Effector memory CD8-positive, alpha-beta T cell (primary cell): ENCODE results near the gene DRD4.
A peak's percentile ranks its signal among the peaks of the same experiment; 100 is the strongest.

ENCODE experiments used
- ATAC-seq: fragments of 150-1000 bp; cut with Tn5 transposase; replicated peaks from 2 replicates; pipeline ENCODE4 v1.10.0; 2021; ENCODE audit warnings: mild to moderate bottlenecking, moderate library complexity
- DNase-seq, 3 experiments: peaks; one replicate each; pipeline ENCODE4 v3.0.0; 2021
- H3K27ac Mint-ChIP-seq, 2 donors: one replicate each; pipeline ENCODE4 v1.8.0; 2022; ENCODE audit warnings: mild to moderate bottlenecking in 2 of 2, mixed read lengths in 2 of 2, moderate library complexity in 2 of 2
- H3K27me3 Mint-ChIP-seq, 2 donors: one replicate each; pipeline ENCODE4 v1.8.0; 2022; ENCODE audit warnings: mixed read lengths in 2 of 2
- H3K36me3 Mint-ChIP-seq: one replicate; pipeline ENCODE4 v1.8.0; 2022; ENCODE audit warnings: mild to moderate bottlenecking, moderate library complexity, mixed read lengths; ENCODE audit not compliant: insufficient read depth
- H3K4me1 Mint-ChIP-seq, 2 donors: one replicate each; pipeline ENCODE4 v1.8.0; 2022; ENCODE audit warnings: low read depth in 2 of 2, mixed read lengths in 2 of 2
- H3K4me3 Mint-ChIP-seq, 2 donors: one replicate each; pipeline ENCODE4 v1.8.0; 2022; ENCODE audit warnings: mild to moderate bottlenecking in 2 of 2, mixed read lengths in 2 of 2, moderate library complexity in 2 of 2
- H3K9me3 Mint-ChIP-seq, 2 donors: one replicate each; pipeline ENCODE4 v1.8.0; 2022; ENCODE audit warnings: mixed read lengths in 2 of 2

DRD4 gene

GRCh38 chr11:620935-621814 is 15.9 kb upstream of the DRD4 start:
- Mint-ChIP-seq H3K4me3 (no peak overlapping the region), H3K4me1 (peaks cover 2 to 5% of the 10 kb centered on the region in 2 donors), H3K36me3 (peaks cover 22% of the 10 kb centered on the region), H3K27ac (no peak overlapping the region), H3K27me3 (peaks cover 7 to 24% of the 10 kb centered on the region in 2 donors), H3K9me3 (no peaks in the 10 kb centered on the region)
- DNase-seq (no peak), ATAC-seq (no peak)

- no peak overlapping the region for H3K4me3 Mint-ChIP-seq
- no peak overlapping the region for H3K27ac Mint-ChIP-seq
- no peak for ATAC-seq
- peaks cover 23% of the 10 kb centered on the region for H3K36me3 Mint-ChIP-seq
- H3K9me3 Mint-ChIP-seq, result no peaks in the 10 kb centered on the region
- peaks cover 7 to 24% of the 10 kb centered on the region in 2 donors for H3K27me3 Mint-ChIP-seq
- peaks cover 0 to 3% of the 10 kb centered on the region in 2 donors for H3K4me1 Mint-ChIP-seq
- no peak for DNase-seq
Observed at GRCh38 chr11:621838-622237, 15.2 kb upstream of the DRD4 start.

GRCh38 chr11:623349-623869 is 13.7 kb upstream of the DRD4 start:
- Mint-ChIP-seq H3K4me3 (no peak overlapping the region), H3K36me3 (peaks cover 24% of the 10 kb centered on the region), H3K27me3 (peaks cover 16 to 36% of the 10 kb centered on the region in 2 donors), H3K9me3 (no peaks in the 10 kb centered on the region), H3K27ac (no peak overlapping the region), H3K4me1 (peaks cover 7 to 11% of the 10 kb centered on the region in 2 donors)
- DNase-seq (no peak), ATAC-seq (no peak)

GRCh38 chr11:623999-624704 is 12.9 kb upstream of the DRD4 start:
- peaks cover 15 to 16% of the 10 kb centered on the region in 2 donors for H3K4me1 Mint-ChIP-seq
- H3K27ac Mint-ChIP-seq, result no peak overlapping the region
- H3K27me3 Mint-ChIP-seq, result peaks cover 19 to 38% of the 10 kb centered on the region in 2 donors
- DNase-seq (no peak), ATAC-seq (no peak)
- peaks cover 25% of the 10 kb centered on the region for H3K36me3 Mint-ChIP-seq
- H3K4me3 Mint-ChIP-seq, result no peak overlapping the region
- H3K9me3 Mint-ChIP-seq, result no peaks in the 10 kb centered on the region

GRCh38 chr11:624705-625635 is 12.1 kb upstream of the DRD4 start, which contains the start of gene CDHR5:
Gene CDHR5 (minus strand): TSS chr11:624955. CDS start chr11:624902, 53 bp downstream.
- Mint-ChIP-seq H3K4me1 (peaks cover 20 to 21% of the 10 kb centered on the region in 2 donors), H3K27ac (no peak within 1 kb of the TSS), H3K36me3 (peaks cover 28% of the 10 kb centered on the region), H3K9me3 (no peaks in the 10 kb centered on the region), H3K27me3 (peaks cover 19 to 38% of the 10 kb centered on the region in 2 donors), H3K4me3 (no peak within 1 kb of the TSS)
- DNase-seq (no peak), ATAC-seq (no peak)

- H3K9me3 Mint-ChIP-seq, result no peaks in the 10 kb centered on the region
- DNase-seq (no peak), ATAC-seq (no peak)
- peaks cover 31% of the 10 kb centered on the region for H3K36me3 Mint-ChIP-seq
- H3K27me3 Mint-ChIP-seq, result peaks cover 19 to 38% of the 10 kb centered on the region in 2 donors
- H3K4me1 Mint-ChIP-seq, result peaks cover 20 to 21% of the 10 kb centered on the region in 2 donors
- no peak overlapping the region for H3K27ac Mint-ChIP-seq
- no peak overlapping the region for H3K4me3 Mint-ChIP-seq
Observed at GRCh38 chr11:625636-626268, 11.3 kb upstream of the DRD4 start.

GRCh38 chr11:626475-627307 is 10.4 kb upstream of the DRD4 start, which contains the start of gene SCT:
Gene SCT (minus strand): TSS chr11:627181. CDS start chr11:627143, 38 bp downstream.
- H3K4me1 Mint-ChIP-seq, result peaks cover 20 to 21% of the 10 kb centered on the region in 2 donors
- H3K36me3 Mint-ChIP-seq, result peaks cover 32% of the 10 kb centered on the region
- peak within 1 kb of the TSS; percentile 74 for H3K27ac Mint-ChIP-seq
- ATAC-seq, result no peak
- peak within 1 kb of the TSS; percentile 65 to 67 for H3K4me3 Mint-ChIP-seq
- no peak for DNase-seq
- peaks cover 19 to 38% of the 10 kb centered on the region in 2 donors for H3K27me3 Mint-ChIP-seq
- H3K9me3 Mint-ChIP-seq, result no peaks in the 10 kb centered on the region

- Mint-ChIP-seq H3K27ac (no peak overlapping the region), H3K36me3 (peaks cover 32% of the 10 kb centered on the region), H3K4me1 (peaks cover 20 to 21% of the 10 kb centered on the region in 2 donors), H3K9me3 (no peaks in the 10 kb centered on the region), H3K27me3 (peaks cover 19 to 38% of the 10 kb centered on the region in 2 donors), H3K4me3 (no peak overlapping the region)
- DNase-seq (no peak), ATAC-seq (no peak)
Observed at GRCh38 chr11:627308-627576, 9.8 kb upstream of the DRD4 start.

GRCh38 chr11:628056-628455 is 9.0 kb upstream of the DRD4 start:
- ATAC-seq (no peak), DNase-seq (no peak)
- peak overlapping the region; percentile 74 for H3K27ac Mint-ChIP-seq
- peak overlapping the region; percentile 65 to 67 for H3K4me3 Mint-ChIP-seq
- H3K36me3 Mint-ChIP-seq, result peaks cover 32% of the 10 kb centered on the region
- peaks cover 18 to 36% of the 10 kb centered on the region in 2 donors for H3K27me3 Mint-ChIP-seq
- peaks cover 20 to 21% of the 10 kb centered on the region in 2 donors for H3K4me1 Mint-ChIP-seq
- H3K9me3 Mint-ChIP-seq, result no peaks in the 10 kb centered on the region

- H3K9me3 Mint-ChIP-seq, result no peaks in the 10 kb centered on the region
- peaks cover 12 to 26% of the 10 kb centered on the region in 2 donors for H3K27me3 Mint-ChIP-seq
- peaks cover 29% of the 10 kb centered on the region for H3K36me3 Mint-ChIP-seq
- DNase-seq (no peak), ATAC-seq (peak; percentile 28)
- H3K4me1 Mint-ChIP-seq, result peaks cover 18 to 20% of the 10 kb centered on the region in 2 donors
- peak overlapping the region; percentile 74 for H3K27ac Mint-ChIP-seq
- peak overlapping the region; percentile 65 to 67 for H3K4me3 Mint-ChIP-seq
Observed at GRCh38 chr11:629237-629583, 7.9 kb upstream of the DRD4 start.

- peaks cover 22% of the 10 kb centered on the region for H3K36me3 Mint-ChIP-seq
- DNase-seq, result no peak
- H3K4me1 Mint-ChIP-seq, result peaks cover 18 to 20% of the 10 kb centered on the region in 2 donors
- no peak for ATAC-seq
- no peak overlapping the region for H3K27ac Mint-ChIP-seq
- H3K27me3 Mint-ChIP-seq, result peaks cover 12 to 19% of the 10 kb centered on the region in 2 donors
- no peaks in the 10 kb centered on the region for H3K9me3 Mint-ChIP-seq
- H3K4me3 Mint-ChIP-seq, result no peak overlapping the region
Observed at GRCh38 chr11:630871-631270, 6.2 kb upstream of the DRD4 start.
